Keratinocyte (primary cell): Measurements from ENCODE around the gene OIT3. TPM values are rescaled to one million over a fixed set of nuclear protein-coding genes. Genes with fewer than 3 reads are reported as not detected.
"Not testable (repeated sequence)": the region's sequence is repeated elsewhere in the genome, so short reads cannot be mapped to it uniquely, and the experiment has no call there.

Source experiments
- DNase-seq: peaks from one replicate; pipeline ENCODE4 v3.0.0-alpha.2; 2011; ENCODE audit warnings: low read depth, missing footprints, low spot score
- FAIRE-seq: peaks from 2 replicates; lab custom pipeline; 2011; peaks lifted over from hg19 to GRCh38; lab: Jason Lieb, UNC
- H2AFZ ChIP-seq: 2 replicates; pipeline ENCODE4 v1.6.0; 2012; ENCODE audit warnings: low read length, control low read depth, inconsistent platforms; ENCODE audit not compliant: control insufficient read depth
- H3K27ac ChIP-seq: 2 replicates; pipeline ENCODE4 v1.5.1; 2011; ENCODE audit warnings: low read length; ENCODE audit not compliant: control insufficient read depth, insufficient read depth
- H3K27me3 ChIP-seq: 3 replicates; pipeline ENCODE4 v1.6.0; 2011; ENCODE audit warnings: low read length; ENCODE audit not compliant: control insufficient read depth, insufficient read depth; ENCODE audit errors: extremely low read depth
- H3K36me3 ChIP-seq, 2 experiments: 2 replicates in 1 of 2; 3 replicates in 1 of 2; pipeline ENCODE4 v1.5.1; 2011; ENCODE audit warnings: low read length in 2 of 2, mild to moderate bottlenecking in 1 of 2; ENCODE audit not compliant: control insufficient read depth in 2 of 2, insufficient read depth in 2 of 2; ENCODE audit errors: extremely low read depth in 1 of 2
- H3K4me1 ChIP-seq: 3 replicates; pipeline ENCODE4 v1.5.1; 2011; ENCODE audit warnings: low read length; ENCODE audit not compliant: control insufficient read depth, insufficient read depth; ENCODE audit errors: extremely low read depth
- H3K4me2 ChIP-seq: 3 replicates; pipeline ENCODE4 v1.6.0; 2011; ENCODE audit warnings: low read depth, low read length; ENCODE audit not compliant: control insufficient read depth, insufficient read depth; ENCODE audit errors: extremely low read depth
- H3K4me3 ChIP-seq, 3 experiments: fragments of 200-600 bp in 1 of 3; sonication (generic) in 1 of 3; 2 replicates in 2 of 3; 3 replicates in 1 of 3; pipeline ENCODE4 v1.5.1; 2011 to 2016; ENCODE audit warnings: low read length in 3 of 3, mild to moderate bottlenecking in 3 of 3, control low read depth in 2 of 3, inconsistent platforms in 1 of 3, low read depth in 1 of 3, mixed read lengths in 1 of 3, mixed run types in 1 of 3, moderate library complexity in 1 of 3; ENCODE audit not compliant: control insufficient read depth in 2 of 3, insufficient read depth in 2 of 3; ENCODE audit errors: extremely low read depth in 1 of 3
- H3K79me2 ChIP-seq: 2 replicates; pipeline ENCODE4 v1.6.0; 2012; ENCODE audit warnings: low read length; ENCODE audit not compliant: control insufficient read depth, insufficient read depth
- H3K9ac ChIP-seq: 3 replicates; pipeline ENCODE4 v1.6.0; 2011; ENCODE audit warnings: low read length; ENCODE audit not compliant: control insufficient read depth, insufficient read depth; ENCODE audit errors: extremely low read depth
- H3K9me1 ChIP-seq: 3 replicates; pipeline ENCODE4 v1.6.0; 2011; ENCODE audit warnings: low read length; ENCODE audit not compliant: control insufficient read depth, insufficient read depth; ENCODE audit errors: extremely low read depth
- H3K9me3 ChIP-seq: 2 replicates; pipeline ENCODE4 v1.5.1; 2012; ENCODE audit warnings: low read depth, low read length; ENCODE audit not compliant: control insufficient read depth
- H4K20me1 ChIP-seq: 3 replicates; pipeline ENCODE4 v1.6.0; 2011; ENCODE audit warnings: low read length; ENCODE audit not compliant: control insufficient read depth, insufficient read depth; ENCODE audit errors: extremely low read depth
- EZH2 ChIP-seq: IDR thresholded peaks from one replicate; pipeline ENCODE4 v1.6.1; 2012; ENCODE audit warnings: inconsistent platforms, mild to moderate bottlenecking, low read length, moderate library complexity
- dilution Hi-C: fragments of 300-500 bp; cut with MboI; formaldehyde crosslinking; loops from one replicate; pipeline ENCODE4 v1.7.0; 2020; ENCODE audit warnings: low sequenced_read_pairs; ENCODE audit not compliant: extremely low pct_ligation_motif_present
- polyA plus RNA-seq, 5 experiments: library from polyadenylated mRNA; depleted of rRNA in 3 of 5; stranded (reverse) in 3 of 5; stranded (forward) in 1 of 5; unstranded in 1 of 5; fragments of >200 nt; gene quantifications; 1 replicate in 1 of 5; 2 replicates in 3 of 5; 3 replicates in 1 of 5; pipeline versions ENCODE4 v1.2.1 to v1.2.3, GENCODE V29; 2011 to 2012; ENCODE audit warnings: missing spikeins in 2 of 5, low read depth in 1 of 5, low replicate concordance in 1 of 5
- TF ChIP-seq, protein P1 (sequence below), 3 experiments: IDR thresholded peaks in 1 of 3; conservative IDR thresholded peaks in 1 of 3; optimal IDR thresholded peaks in 1 of 3; 2 replicates in 2 of 3; 3 replicates in 1 of 3; pipeline versions ENCODE3 to v1.5.1; 2011; ENCODE audit warnings: low read length in 3 of 3, mild to moderate bottlenecking in 3 of 3, moderate library complexity in 2 of 3, control low read depth in 1 of 3, inconsistent platforms in 1 of 3; ENCODE audit not compliant: insufficient read depth in 2 of 3; ENCODE audit errors: extremely low read depth in 1 of 3

The OIT3 gene
- polyA plus RNA-seq, 1 donor (not counting 4 experiments of a cell fraction or from before 2014, with no cell fraction given): 0.05 TPM

- no peaks in the 10 kb centered on the region for H3K36me3 ChIP-seq
- H3K4me3 ChIP-seq: no peak overlapping the region
- H3K9me1 ChIP-seq: no peaks in the 10 kb centered on the region
- H3K9ac ChIP-seq: no peak overlapping the region
- H3K4me1 ChIP-seq: no peaks in the 10 kb centered on the region
- H3K27ac ChIP-seq: no peak overlapping the region
- no peak overlapping the region for H2AFZ ChIP-seq
- H3K27me3 ChIP-seq: no peaks in the 10 kb centered on the region
- dilution Hi-C loops: no loop called here
- FAIRE-seq (no peak), DNase-seq (no peak)
- no peak for TF ChIP-seq EZH2
- TF ChIP-seq, protein P1, sequence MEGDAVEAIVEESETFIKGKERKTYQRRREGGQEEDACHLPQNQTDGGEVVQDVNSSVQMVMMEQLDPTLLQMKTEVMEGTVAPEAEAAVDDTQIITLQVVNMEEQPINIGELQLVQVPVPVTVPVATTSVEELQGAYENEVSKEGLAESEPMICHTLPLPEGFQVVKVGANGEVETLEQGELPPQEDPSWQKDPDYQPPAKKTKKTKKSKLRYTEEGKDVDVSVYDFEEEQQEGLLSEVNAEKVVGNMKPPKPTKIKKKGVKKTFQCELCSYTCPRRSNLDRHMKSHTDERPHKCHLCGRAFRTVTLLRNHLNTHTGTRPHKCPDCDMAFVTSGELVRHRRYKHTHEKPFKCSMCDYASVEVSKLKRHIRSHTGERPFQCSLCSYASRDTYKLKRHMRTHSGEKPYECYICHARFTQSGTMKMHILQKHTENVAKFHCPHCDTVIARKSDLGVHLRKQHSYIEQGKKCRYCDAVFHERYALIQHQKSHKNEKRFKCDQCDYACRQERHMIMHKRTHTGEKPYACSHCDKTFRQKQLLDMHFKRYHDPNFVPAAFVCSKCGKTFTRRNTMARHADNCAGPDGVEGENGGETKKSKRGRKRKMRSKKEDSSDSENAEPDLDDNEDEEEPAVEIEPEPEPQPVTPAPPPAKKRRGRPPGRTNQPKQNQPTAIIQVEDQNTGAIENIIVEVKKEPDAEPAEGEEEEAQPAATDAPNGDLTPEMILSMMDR (optimal IDR thresholded peaks at IDR 0.05 in 1 of 3, IDR thresholded peaks at IDR 0.05 in 1 of 3, conservative IDR thresholded peaks at IDR 0.05 in 1 of 3; ENCODE audit: extremely low read depth in 1 of 3, insufficient read depth in 2 of 3, low read length in 3 of 3): no peak
- H4K20me1 ChIP-seq: no peaks in the 10 kb centered on the region
- H3K4me2 ChIP-seq: no peak overlapping the region
- H3K79me2 ChIP-seq: no peaks in the 10 kb centered on the region
- no peaks in the 10 kb centered on the region for H3K9me3 ChIP-seq
These were observed 24.8 kb downstream of the OIT3 start for GRCh38 chr10:72918352-72918751.

DNA sequence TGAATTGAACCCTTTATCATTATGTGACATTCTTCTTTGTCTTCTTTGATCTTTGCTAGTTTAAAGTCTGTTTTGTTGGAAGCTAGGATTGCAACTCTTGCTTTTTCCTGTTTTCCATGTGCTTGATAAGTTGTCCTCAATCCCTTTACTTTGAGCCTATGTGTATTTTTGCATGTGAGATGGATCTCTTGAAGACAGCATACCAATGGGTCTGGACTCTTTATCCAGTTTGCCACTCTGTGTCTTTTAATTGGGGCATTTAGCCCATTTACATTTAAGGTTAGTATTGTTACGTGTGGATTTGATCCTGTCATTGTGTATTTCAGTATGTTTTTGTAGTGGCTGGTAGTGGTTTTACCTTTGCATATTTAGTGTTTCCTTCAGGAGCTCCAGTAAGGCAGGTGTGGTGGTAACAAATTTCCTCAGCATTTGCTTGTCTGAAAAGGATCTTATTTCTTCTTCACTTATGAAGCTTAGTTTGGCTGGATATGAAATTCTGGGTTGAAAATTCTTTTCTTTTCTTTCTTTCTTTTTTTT lies 27.7 kb downstream of the OIT3 start:
- H3K9me3 ChIP-seq, H3K36me3 ChIP-seq, H3K9ac ChIP-seq, H2AFZ ChIP-seq, H3K9me1 ChIP-seq, H4K20me1 ChIP-seq, DNase-seq, H3K27me3 ChIP-seq, H3K4me1 ChIP-seq, dilution Hi-C loops, H3K79me2 ChIP-seq, H3K4me3 ChIP-seq, FAIRE-seq, H3K27ac ChIP-seq, H3K4me2 ChIP-seq: not testable (repeated sequence)

- DNase-seq (no peak), FAIRE-seq (no peak)
- Histone ChIP-seq H3K79me2 (no peaks in the 10 kb centered on the region), H3K4me2 (no peak overlapping the region), H3K4me1 (no peaks in the 10 kb centered on the region), H3K4me3 (no peak overlapping the region), H3K9me3 (no peaks in the 10 kb centered on the region), H3K27ac (no peak overlapping the region), H4K20me1 (no peaks in the 10 kb centered on the region), H3K36me3 (no peaks in the 10 kb centered on the region), H3K9ac (no peak overlapping the region), H3K9me1 (no peaks in the 10 kb centered on the region), H2AFZ (no peak overlapping the region), H3K27me3 (no peaks in the 10 kb centered on the region)
- dilution Hi-C loops: no loop called here
- TF ChIP-seq, protein P1 (optimal IDR thresholded peaks at IDR 0.05 in 1 of 3, IDR thresholded peaks at IDR 0.05 in 1 of 3, conservative IDR thresholded peaks at IDR 0.05 in 1 of 3; ENCODE audit: extremely low read depth in 1 of 3, insufficient read depth in 2 of 3, low read length in 3 of 3): no peak
- TF ChIP-seq EZH2: no peak
These were observed 30.8 kb downstream of the OIT3 start for GRCh38 chr10:72924351-72924750.
